COLO829 (cell line): ENCODE results near the gene GAGE13.
"Not testable (repeated sequence)": the region's sequence is repeated elsewhere in the genome, so short reads cannot be mapped to it uniquely, and the experiment has no call there.

Experiments used
- DNase-seq: peaks from one replicate; pipeline ENCODE4 v3.0.0; 2012; ENCODE audit warnings: low spot score

Gene GAGE13

GRCh38 chrX:49331841-49332240 lies 459 bp downstream of the GAGE13 start:
- DNase-seq = not testable (repeated sequence)

- DNase-seq = not testable (repeated sequence)
Measured at GRCh38 chrX:49341449-49341848, 10.1 kb downstream of the GAGE13 start.

GRCh38 chrX:49344496-49345175 lies 13.3 kb downstream of the GAGE13 start:
- not testable (repeated sequence) for DNase-seq

- DNase-seq = not testable (repeated sequence)
Measured at GRCh38 chrX:49345402-49345801, 14.0 kb downstream of the GAGE13 start.

GRCh38 chrX:49346150-49346549 lies 14.8 kb downstream of the GAGE13 start:
- DNase-seq = not testable (repeated sequence)
